ENCODE measurements around the gene CAMK1D.

Gene CAMK1D

DNA sequence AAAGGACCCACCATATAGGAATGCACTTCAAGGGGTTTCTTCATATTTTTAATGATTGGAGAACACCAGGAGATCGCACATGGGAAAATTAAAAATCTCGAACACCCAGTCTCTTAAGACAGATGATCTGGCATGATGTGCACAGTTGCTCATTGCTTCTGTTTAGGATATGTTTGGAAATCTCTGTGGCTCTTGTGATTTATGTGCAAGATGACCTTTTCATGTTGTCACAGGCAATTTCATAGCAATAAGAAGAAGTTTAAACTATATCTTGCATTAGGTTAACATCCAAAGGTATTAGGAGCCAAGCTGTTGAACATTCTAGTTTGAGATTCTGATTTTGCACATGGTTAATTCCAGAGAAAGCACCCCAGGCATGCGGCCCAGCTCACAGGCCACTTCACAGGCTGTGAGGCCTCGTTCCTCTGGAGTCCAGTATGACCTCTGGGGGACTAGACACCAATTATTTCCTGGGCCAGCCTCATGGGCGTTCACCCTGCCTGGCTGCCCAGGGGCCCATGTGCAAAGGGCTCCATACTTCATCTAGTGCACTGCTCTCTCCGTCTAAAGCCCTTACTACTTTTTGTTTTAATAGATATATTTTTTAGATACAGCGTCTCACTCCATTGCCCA, 28.4 kb downstream of the CAMK1D start:
- DNase-seq, result no peak

DNA sequence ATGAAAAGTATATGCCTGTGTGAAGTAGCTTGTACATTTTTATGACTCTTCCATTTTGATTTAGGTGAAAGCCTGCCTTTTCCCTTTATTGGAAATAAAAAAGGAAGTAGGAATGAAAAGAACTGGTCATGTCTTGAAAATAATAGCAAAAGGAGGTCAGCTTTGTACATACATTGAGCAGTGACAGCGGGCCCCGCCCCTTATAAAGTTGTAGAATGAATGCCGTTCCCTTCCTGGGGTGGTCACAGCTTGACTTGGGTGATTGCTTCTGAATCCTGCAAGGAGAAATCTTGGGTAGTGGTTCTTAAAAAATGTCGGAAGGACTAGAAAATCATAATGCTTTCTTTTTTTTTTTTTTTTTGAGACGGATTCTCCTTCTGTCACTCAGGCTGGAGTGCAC, 31.7 kb downstream of the CAMK1D start:
- no peak for DNase-seq

DNA sequence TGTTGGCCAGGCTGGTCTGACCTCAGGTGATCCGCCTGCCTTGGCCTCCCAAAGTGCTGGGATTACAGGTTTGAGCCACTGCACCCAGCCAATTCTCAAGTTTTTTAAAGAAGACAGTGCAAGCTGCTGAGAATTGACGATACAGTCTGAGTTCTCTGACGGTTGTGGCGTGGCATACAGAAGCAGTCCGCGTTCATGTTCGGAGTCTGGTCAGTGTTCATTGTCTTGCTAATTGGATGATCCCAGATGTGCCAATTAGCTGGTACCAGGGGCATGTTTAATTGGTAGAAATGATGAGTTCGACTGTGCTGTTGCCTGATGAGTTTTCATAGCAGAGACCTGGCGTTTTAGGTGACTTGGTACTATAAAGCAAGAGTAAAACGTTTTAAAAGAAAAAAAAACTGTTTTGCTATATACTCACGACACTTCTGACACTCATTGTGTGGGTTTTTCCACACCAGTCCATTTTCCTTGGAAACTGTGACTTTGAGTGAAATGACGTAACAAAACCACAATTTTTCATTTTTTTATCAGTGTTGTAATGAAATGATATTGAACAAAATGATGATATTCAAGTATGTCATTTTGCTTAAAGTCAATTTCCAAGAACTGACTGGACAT, 32.3 kb downstream of the CAMK1D start:
- DNase-seq, result no peak

DNA sequence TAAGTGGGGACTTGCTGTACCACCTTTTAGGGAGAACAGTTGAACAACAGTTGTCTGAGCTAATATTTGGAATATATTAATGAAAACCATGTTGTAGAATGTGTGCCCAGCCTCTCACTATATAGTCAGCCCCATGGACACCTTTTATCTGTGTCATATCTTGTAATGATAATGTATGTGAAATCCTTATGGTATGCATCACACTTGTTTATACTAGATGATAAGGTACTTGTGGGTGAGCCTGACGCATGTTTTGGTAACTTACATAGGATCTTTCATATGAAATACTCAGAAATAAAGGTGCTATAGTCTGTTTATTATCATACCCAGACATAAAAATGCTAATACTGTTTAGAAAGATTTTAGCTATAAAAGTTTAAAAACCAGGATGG, 32.8 kb downstream of the CAMK1D start:
- DNase-seq, result no peak

DNA sequence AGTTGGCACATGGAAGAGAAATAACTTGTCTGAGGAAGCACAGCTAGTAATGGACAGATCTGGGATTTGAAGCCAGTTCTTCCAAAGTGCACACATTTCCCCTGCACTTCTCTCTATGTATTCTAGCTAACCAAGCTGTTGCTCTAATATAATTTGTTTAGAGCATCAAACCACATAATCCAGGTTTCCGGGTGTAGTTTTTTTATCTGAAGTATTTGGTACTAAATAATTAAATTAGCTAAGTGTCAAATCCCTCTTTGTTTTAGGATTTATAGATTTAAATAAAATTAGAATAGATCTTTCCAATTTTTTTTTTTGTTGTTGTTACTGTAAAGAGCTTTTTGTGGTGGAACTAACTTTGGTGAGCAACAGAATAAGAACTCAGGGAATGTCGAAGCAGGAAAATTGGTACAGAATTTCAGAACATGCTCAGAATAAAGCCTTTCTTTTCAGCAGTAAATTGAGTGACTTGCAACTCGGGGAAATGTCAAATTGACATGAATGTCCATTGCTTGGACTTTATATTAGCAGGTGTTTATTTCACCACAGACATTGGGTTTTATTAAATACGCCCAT, 33.7 kb downstream of the CAMK1D start:
- DNase-seq, result no peak

DNA sequence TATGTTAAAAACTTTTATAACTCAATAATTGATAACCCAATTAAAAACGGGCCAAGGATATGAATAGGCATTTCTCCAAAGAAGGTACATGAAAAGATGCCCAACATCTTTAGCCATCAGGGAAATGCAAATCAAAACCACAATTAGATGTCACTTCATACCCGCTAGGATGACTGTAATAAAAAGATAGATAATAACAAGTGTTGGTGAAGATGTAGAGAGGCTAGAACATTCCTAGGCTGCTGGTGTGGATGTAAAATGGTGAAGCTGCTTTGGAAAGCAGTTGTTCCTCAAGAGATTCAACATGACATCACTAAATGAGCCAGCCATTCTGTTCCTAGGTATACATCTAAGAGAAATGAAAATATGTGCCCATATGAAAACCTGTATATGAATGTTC, 35.6 kb downstream of the CAMK1D start:
- no peak for DNase-seq

DNA sequence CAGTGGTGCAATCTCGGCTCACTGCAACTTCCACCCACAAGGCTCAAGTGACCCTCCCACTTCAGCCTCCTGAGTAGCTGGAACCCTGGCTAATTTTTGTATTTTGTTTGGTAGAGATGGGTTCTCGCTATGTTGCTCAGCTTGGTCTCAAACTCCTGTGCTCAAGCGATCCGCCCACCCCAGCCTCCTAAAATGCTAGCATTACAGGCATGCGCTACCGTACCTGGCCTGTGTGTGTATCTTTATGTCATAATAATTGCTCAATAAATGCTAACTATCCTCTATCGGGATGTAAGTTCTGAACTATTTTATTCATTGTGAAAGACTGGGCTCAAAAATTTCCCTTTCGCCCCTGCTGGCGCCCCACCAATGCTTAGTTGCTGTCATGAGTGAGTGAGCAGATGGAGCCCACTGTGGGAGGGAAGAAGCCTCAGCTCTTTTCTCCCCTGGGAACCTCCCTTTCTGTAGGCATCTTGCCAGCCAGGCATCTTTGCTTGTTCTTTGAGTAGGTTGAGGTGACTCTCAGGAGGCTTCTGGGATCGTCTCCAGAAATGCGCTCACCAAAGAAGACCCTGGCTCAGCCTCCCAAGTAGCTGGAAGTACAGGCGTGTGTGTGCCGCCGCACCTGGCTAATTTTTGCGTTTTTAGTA, 38.3 kb downstream of the CAMK1D start:
- DNase-seq, result peak; percentile 11

DNA sequence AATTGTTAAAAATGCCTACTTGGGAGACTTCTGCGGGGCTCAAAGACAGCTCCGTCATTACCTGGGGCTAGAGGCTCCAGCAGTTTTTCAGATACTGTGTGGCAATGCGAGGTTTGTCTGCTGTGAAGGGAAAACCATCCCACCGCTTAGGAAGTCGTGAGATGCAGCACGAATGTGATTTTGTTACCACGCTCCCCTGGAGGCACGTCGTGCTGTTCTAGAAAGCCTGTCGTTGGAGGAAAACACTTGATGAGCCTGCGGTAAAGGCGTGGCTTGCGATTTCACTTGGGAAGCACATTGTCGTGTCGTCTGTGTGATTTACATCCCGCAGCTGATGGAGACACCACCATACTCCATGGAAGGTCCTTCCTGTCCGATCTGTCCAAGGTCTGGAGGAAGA, 39.3 kb downstream of the CAMK1D start:
- DNase-seq, result no peak

DNA sequence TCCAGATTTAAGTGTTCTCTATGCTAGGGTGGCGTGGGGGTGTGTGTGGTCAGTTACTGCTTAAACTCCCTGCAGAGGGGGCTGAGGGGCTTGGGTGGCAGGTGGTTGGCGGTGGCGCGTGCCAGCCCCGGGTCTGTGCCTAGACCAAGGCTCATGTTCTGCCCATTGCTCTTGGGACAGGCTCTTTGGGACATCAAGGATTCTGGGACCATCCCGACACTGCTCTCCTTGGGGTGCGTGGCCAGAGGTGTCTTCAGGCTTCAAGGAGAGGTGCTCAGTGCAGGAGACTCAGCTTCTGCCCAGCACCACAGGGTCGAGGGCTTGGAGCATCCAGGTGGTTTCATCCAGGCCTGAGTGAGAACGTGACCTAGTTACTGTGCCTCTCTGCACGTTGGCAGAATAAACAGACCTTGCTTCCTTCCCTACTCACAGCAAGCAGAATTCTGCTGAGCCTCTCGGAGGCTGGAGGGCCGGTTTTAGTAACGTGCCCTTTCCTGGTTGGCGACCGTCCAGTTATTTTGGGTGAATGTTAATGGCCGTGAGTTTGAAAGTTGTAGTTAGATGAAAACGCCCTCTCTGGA, 39.9 kb downstream of the CAMK1D start:
- no peak for DNase-seq

DNA sequence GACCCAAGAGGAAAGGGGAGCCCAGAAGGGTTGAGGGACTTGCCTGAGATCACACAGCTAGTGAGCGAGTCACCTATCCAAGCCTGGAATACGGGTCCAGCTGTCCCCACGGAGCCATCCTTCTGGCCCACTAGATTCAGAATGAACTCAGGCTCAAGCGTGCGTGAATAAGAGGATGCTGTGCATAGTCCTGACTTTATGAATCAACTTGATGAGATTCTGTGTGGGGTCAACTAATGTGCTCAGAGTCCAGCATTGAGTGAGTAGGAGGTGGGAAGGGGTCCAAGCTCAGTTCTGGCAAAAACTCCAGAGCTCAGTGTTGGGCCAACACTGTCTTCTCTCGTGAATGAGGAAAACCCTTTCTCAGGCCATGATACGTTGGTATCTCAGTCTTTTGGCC, 41.4 kb downstream of the CAMK1D start:
- DNase-seq, result no peak

DNA sequence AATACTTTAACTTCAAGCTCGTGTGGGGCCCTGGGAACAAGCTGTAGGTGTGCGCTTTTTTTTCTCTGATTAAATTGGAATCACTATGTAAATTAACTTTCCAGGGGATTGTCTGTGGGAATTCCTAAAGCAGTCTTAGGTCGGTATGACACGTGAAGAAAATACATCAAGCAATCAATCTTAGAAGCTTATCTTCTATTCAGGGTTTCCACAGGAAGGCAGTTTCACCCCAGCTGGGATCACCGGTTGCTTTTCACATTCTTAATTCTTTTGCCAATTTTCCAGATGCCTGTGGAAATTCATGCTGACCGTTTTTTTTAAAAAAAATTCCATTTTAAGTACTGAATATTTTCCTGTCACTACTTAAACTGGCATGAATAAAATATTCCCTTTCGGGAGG, 41.9 kb downstream of the CAMK1D start:
- no peak for DNase-seq

DNA sequence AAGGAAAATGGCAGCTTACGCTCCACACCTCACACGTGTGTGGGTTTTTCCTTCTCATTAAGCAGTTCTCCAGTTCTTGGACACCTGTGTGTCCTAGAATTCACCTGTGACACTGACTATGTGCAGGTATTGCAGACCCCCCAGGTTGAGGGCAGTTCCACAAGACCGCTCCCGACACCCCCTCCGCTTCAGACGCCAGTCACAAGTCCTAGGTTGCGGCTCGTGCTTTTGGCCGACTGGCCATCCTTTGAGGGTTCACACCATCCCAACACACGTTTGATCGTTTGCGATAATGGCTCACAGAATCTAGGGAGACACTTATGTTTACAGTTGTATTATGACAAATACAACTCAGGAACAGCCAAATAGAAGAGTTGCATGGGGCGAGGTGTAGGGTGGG, 44.5 kb downstream of the CAMK1D start:
- no peak for DNase-seq

DNA sequence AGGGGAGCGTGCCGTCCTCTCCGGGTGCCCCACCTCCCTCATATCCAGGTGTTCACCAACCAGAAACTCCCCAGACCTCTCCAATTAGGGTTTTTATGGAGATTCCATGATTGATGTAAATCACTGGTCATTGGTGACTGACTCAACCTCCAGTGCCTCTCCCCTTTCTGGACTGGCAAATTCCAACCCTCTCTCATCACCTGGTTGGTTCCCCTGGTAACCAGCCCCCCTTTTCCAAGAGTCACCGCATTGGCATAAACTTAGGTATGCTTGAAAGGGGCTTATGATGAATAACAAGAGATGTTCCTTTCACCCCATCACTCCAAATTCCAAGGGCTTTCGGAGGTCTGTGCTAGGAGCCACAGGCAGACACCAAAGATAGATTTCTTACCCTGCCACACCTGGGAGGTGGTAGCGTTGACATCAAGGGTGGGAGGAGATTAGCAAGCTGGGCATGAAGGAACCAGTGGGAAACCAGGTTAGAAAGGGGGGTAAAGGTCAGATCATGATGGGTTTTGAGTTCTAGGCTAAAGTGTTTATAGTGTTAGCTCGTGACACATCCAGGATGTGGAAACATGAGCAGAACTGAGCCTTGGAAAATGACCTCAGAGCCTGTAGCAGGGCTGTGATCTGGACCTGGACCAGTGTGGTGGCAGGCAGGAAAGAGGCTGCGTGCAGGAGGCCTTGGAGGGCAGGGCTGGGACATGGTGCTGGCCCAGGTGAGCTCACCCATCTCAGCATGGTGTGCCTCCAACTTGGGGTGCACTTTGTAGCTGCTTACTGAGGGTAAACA, 45.1 kb downstream of the CAMK1D start:
- no peak for DNase-seq

DNA sequence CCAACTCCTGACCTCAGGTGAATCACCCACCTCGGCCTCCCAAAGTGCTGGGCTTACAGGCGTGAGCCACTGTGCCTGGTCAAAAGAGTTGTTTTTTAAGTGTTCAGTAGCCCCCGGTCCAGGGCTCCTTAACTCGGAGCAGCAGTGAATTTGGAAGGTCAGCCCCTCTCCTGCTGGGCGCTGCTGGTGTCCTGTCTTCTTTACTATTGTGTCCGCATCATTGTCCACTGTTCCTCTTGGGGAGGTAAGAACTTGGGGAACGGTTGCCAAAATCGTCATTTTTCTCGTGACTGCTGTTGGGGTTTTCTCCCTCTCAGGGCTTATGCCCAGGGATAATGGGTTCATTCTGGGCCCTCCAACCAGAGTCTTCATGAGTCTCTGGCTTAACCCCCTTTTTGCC, 46.7 kb downstream of the CAMK1D start:
- DNase-seq, result no peak

DNA sequence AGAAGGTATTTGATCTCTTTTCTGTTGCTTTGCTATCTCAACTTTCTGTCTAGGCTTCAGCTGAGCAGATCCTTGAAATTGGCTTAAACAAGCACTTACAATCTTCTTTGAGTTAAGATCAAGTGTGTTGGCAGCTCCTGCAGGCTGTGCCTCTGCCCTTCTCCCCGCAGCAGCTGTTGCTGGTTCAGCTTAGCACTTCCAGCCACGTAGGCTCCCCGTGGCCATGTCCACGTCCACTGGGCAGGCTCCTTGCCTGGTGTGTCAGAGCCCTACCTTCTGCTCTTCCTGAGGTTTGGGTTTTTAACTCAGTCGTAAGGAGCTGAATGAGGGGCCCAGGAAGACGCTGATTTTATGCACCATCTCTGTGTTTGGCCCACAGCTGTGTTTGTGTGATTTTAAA, 47.2 kb downstream of the CAMK1D start:
- no peak for DNase-seq

DNA sequence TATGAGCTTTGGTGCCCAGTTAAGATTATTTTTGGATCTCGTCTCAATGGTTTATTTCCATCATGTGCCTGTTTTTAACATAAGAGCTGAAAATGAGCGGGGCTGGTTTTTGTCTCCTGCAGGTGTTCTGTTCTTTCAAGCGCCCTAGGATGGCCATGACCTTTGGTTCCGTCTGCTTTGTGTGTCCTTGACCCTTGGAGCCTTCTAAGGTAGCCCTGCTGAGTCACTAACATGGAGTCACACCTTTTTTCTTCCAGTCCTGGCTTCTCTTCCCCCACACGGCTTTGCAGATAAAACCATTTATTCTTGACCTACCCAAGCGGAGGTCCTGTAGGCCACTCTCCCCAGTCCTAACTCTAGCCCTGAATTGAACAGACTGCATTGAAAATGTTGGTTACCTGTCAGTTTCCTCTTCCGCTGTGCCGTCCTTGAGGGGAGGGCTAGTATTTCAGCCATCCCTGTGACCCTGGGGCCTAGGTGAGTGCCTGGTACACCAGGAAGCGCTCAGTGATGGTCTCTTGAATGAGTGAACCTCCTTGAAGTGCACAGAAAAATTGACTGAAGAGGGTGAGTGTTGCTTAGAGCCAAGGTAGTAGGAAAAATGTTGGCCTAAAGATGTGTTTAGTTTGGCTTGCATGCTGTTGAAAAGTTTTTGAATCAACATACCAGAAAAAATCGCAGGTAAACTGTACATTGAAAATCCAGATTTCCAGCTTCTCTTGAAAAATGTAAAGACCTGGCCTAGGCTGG, 48.0 kb downstream of the CAMK1D start:
- DNase-seq, result no peak

DNA sequence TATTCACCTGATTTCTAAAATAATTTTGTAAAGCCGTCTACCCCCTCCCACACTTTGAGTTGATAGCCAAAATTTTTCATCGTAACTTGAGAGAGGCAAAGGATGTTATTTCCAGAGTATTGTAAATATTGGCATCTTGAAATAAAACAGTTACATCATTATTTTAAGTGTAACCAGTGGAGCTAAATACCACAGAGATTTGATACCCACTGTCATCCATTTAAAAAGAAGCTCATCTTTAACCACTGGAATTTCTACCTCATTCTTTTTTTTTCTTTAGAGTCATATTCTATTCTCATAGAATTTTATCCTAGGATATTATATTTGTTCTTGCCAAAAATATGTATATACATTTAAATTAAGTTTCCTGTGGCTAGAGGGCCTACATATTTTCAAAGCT, 48.6 kb downstream of the CAMK1D start:
- no peak for DNase-seq

DNA sequence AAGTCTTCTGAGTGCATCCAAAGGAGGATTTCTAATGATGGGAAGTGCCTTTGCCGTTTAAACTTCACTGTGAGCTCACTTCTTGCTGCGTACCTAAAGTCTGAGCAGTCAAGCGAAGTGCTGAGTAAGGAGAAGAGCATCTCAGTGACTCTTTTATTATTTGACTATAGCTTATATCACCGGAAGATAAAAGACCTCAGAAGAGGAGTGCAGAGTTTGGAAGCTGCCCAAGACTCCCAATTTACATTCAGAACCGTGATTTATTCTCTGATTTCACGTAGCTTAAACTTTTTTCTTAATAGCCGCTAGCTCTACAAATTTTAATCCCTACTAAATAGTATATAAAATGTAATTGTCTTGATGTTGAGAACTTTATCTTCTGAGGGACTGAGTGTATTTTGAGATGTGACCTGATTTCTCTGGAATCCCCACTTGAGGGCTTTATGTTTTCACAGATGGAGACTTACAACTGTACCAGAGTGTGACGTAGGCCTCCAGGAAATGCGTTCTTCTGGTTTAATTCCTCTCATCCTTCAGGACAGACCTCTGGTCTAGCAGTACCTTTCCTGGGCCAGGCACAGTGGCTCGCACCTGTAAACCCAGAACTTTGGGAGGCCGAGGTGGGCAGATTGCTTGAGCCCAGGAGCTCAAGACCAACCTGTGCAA, 51.1 kb downstream of the CAMK1D start:
- no peak for DNase-seq

DNA sequence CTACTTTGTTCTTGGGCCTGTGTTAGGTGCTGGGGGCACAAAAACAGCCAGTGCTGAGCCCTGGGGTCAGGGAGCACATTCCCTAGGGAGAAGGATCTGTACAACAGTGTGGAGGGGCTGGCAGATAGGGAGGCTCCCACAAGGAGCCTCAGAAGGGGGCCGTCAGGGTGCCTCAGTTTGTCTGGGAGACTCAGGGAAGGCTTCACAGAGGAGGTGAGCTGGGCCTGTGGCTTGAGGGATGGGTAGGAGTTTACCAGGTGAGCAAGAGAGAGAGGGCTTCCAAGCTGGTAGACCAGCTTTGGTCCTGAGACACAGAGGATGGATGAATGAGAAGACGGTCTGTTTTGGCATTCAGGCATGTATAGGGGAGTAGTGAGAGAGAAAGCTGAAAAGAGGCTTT, 52.1 kb downstream of the CAMK1D start:
- DNase-seq, result no peak

DNA sequence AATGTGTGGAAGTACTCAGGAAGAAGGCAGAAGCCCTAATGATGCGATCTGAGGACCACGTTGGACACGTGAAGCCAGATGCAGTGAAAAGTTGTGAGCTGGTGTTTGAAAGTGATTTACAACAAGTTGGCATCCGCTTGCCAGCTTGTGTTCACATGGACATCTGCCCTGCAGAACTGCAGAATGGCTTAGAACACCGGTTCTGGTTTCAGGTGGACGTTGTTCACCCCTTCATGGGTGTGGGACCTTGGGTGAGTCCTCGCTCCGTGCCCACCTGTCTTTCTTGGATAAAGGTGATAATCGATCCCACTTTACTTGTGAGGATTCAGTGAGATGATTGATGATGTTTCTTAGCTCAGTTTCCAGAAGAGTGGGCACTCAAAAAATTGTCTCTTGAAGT, 53.8 kb downstream of the CAMK1D start:
- no peak for DNase-seq

DNA sequence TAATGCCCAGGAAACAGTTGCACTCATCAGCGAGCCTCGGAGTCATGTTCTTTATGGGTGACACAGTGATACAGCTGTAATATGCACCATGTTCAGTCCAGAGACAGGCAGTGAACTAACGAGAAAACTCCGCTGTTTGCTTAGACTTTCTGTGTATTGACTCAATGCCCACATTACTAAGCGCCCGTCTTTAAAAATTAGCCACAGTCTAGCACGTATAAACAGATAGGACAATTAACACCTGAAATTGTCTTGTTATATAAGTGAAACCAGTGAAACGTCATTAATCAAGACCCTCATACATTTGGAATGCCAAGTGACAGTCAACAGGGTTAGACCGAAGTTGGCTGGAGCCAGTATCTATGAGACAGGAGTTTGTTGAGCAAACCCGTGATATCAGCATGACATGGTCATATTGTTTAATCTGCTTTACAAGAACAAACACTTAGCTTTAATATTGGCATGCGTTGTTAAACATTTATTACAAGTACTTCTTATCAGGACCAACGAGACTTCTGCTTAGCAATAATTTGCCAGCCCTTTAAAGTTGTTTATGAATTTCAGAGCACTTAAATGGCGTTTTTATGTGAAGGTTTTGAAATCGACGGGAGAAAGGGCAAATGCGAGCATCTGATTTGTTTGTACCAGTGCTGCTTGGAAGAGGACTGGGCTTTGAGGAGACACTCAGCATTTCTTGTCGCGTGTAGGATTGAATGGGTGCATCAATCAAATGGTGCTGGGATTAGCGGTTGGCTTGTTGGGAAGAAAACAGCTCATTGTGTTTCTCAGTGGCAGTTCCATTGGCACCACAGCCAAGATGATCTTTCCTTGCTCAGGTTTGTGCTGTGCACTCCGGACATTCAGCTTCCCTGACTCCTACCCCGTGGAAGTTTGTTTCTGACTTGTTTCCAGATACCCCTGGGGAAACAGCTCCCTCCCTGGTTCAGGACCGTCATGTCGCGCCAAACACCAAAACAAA, 56.3 kb downstream of the CAMK1D start:
- DNase-seq, result no peak
